B cell (primary cell): ENCODE results near the gene FLT3LG. TPM values are rescaled to one million over a fixed set of nuclear protein-coding genes. Genes with fewer than 3 reads are reported as not detected.

Experiments used
- ATAC-seq: fragments of 200-7000 bp; cut with Tn5 transposase; one replicate; pipeline ENCODE4 v1.10.0; 2021; ENCODE audit warnings: low read depth, mild to moderate bottlenecking, moderate number of reproducible peaks, moderate library complexity
- CTCF ChIA-PET: fragments of 350-600 bp; sonication (Branson Sonifier 250); formaldehyde crosslinking; loops from one replicate; lab custom pipeline; 2021; ENCODE audit warnings: antibody characterized with exemption, inconsistent platforms; lab: Charles Lee
- POLR2A ChIA-PET: fragments of 350-600 bp; sonication (Branson Sonifier 250); formaldehyde crosslinking; loops from one replicate; lab custom pipeline; 2021; ENCODE audit warnings: antibody characterized with exemption; lab: Charles Lee
- DNase-seq: peaks from one replicate; pipeline ENCODE4 v3.0.0; 2013
- H2AFZ ChIP-seq: 2 replicates; pipeline ENCODE4 v1.6.1; 2012; ENCODE audit warnings: mild to moderate bottlenecking, low read depth, low read length; ENCODE audit not compliant: insufficient read depth, poor library complexity, severe bottlenecking
- H3K27ac ChIP-seq, 2 donors: 1 replicate in 1 of 2; 2 replicates in 1 of 2; pipeline ENCODE4 v1.5.1; 2012 to 2013; ENCODE audit warnings: low read length in 2 of 2, mild to moderate bottlenecking in 2 of 2, moderate library complexity in 1 of 2
- H3K27me3 ChIP-seq, 4 experiments: fragments of 200-600 bp in 1 of 4; sonication (generic) in 1 of 4; replicated peaks in 1 of 4; 1 replicate in 2 of 4; 2 replicates in 2 of 4; pipeline versions ENCODE4 v1.6.1 to v1.7.0; 2013 to 2016; ENCODE audit warnings: low read length in 3 of 4, mild to moderate bottlenecking in 2 of 4, mixed read lengths in 1 of 4, moderate library complexity in 1 of 4; ENCODE audit not compliant: insufficient read depth in 4 of 4, control insufficient read depth in 3 of 4; ENCODE audit errors: control extremely low read depth in 1 of 4
- H3K36me3 ChIP-seq, 2 experiments: replicated peaks in 1 of 2; 1 replicate in 1 of 2; 2 replicates in 1 of 2; pipeline versions ENCODE4 v1.6.1 to v1.7.1; 2013; ENCODE audit warnings: low read length in 1 of 2; ENCODE audit not compliant: insufficient read depth in 2 of 2, control insufficient read depth in 1 of 2; ENCODE audit errors: control extremely low read depth in 1 of 2, extremely low read depth in 1 of 2
- H3K4me1 ChIP-seq, 2 donors: fragments of 200-600 bp in 1 of 2; sonication (generic) in 1 of 2; 1 replicate in 1 of 2; 2 replicates in 1 of 2; pipeline versions ENCODE4 v1.5.1 to v1.6.1; 2013 to 2017; ENCODE audit warnings: low read length in 2 of 2; ENCODE audit not compliant: control insufficient read depth in 2 of 2, insufficient read depth in 2 of 2
- H3K4me2 ChIP-seq: replicated peaks from 2 replicates; pipeline ENCODE3; 2012; ENCODE audit warnings: mild to moderate bottlenecking, low read depth, low read length; ENCODE audit not compliant: poor library complexity, severe bottlenecking
- H3K4me3 ChIP-seq, 5 experiments: fragments of 200-600 bp in 1 of 5; sonication (generic) in 1 of 5; 1 replicate in 3 of 5; 2 replicates in 2 of 5; pipeline versions ENCODE4 v1.5.1 to v1.7.0; 2011 to 2016; ENCODE audit warnings: low read length in 4 of 5, mild to moderate bottlenecking in 4 of 5, low read depth in 2 of 5, control low read depth in 1 of 5, moderate library complexity in 1 of 5; ENCODE audit not compliant: insufficient read depth in 1 of 5; ENCODE audit errors: control extremely low read depth in 1 of 5, extremely low read depth in 1 of 5
- H3K79me2 ChIP-seq: fragments of 200-600 bp; sonication (generic); one replicate; pipeline ENCODE4 v1.6.0; 2016; ENCODE audit warnings: low read length; ENCODE audit not compliant: control insufficient read depth, insufficient read depth
- H3K9ac ChIP-seq: fragments of 200-600 bp; sonication (generic); 2 replicates; pipeline ENCODE4 v1.6.1; 2017; ENCODE audit warnings: mild to moderate bottlenecking, low read length, moderate library complexity
- H3K9me3 ChIP-seq, 3 donors: one replicate each; pipeline versions ENCODE4 v1.6.1 to v1.7.1; 2013; ENCODE audit warnings: low read length in 2 of 3; ENCODE audit not compliant: control insufficient read depth in 2 of 3, insufficient read depth in 1 of 3; ENCODE audit errors: control extremely low read depth in 1 of 3
- H4K20me1 ChIP-seq: 2 replicates; pipeline ENCODE4 v1.6.0; 2012; ENCODE audit warnings: mild to moderate bottlenecking, low read length; ENCODE audit not compliant: insufficient read depth, control insufficient read depth, poor library complexity, severe bottlenecking
- H3K27ac Mint-ChIP-seq: one replicate; pipeline ENCODE4 v1.8.0; 2021; ENCODE audit warnings: mixed read lengths
- H3K27me3 Mint-ChIP-seq: one replicate; pipeline ENCODE4 v1.8.0; 2021; ENCODE audit warnings: mixed read lengths
- H3K4me1 Mint-ChIP-seq: one replicate; pipeline ENCODE4 v1.8.0; 2021; ENCODE audit warnings: mixed read lengths
- H3K4me3 Mint-ChIP-seq: one replicate; pipeline ENCODE4 v1.8.0; 2021; ENCODE audit warnings: mixed read lengths
- H3K9me3 Mint-ChIP-seq: one replicate; pipeline ENCODE4 v1.8.0; 2022; ENCODE audit warnings: mixed read lengths; ENCODE audit not compliant: insufficient read depth
- EZH2 ChIP-seq: IDR thresholded peaks from 2 replicates; pipeline ENCODE4 v1.6.1; 2012; ENCODE audit warnings: borderline replicate concordance, low read depth, mild to moderate bottlenecking, moderate library complexity, low read length; ENCODE audit not compliant: insufficient read depth, poor library complexity, severe bottlenecking
- WGBS: methylation state at CpG from one replicate; pipeline ENCODE4 v1.1.5; 2013; ENCODE audit warnings: missing lambda C conversion rate; ENCODE audit not compliant: insufficient coverage; 5-methylcytosine and 5-hydroxymethylcytosine counted together
- intact Hi-C: fragments of 100-400 bp; cut with micrococcal nuclease; formaldehyde crosslinking; loops from one replicate; pipeline ENCODE4 v1.10.0; 2022
- polyA plus RNA-seq: library from polyadenylated mRNA; depleted of rRNA; stranded (reverse); fragments of >200 nt; gene quantifications from 2 replicates; pipeline ENCODE4 v1.2.3, GENCODE V29; 2012
- total RNA-seq, 2 donors: library from RNA; stranded (reverse); fragments of 120-200 nt in 1 of 2; gene quantifications; 1 replicate in 1 of 2; 2 replicates in 1 of 2; pipeline versions ENCODE4 v1.2.3 to v1.2.4, GENCODE V29; 2013 to 2022
- TF ChIP-seq, protein P1 (sequence below): fragments of 200-600 bp; IDR thresholded peaks from one replicate; pipeline ENCODE4 v1.8.0; 2022; ENCODE audit warnings: antibody characterized with exemption, mild to moderate bottlenecking

The FLT3LG gene
- total and polyA plus RNA-seq, 2 donors (not counting 1 experiment from before 2014, with no cell fraction given) = 31.0 to 49.8 TPM

DNA sequence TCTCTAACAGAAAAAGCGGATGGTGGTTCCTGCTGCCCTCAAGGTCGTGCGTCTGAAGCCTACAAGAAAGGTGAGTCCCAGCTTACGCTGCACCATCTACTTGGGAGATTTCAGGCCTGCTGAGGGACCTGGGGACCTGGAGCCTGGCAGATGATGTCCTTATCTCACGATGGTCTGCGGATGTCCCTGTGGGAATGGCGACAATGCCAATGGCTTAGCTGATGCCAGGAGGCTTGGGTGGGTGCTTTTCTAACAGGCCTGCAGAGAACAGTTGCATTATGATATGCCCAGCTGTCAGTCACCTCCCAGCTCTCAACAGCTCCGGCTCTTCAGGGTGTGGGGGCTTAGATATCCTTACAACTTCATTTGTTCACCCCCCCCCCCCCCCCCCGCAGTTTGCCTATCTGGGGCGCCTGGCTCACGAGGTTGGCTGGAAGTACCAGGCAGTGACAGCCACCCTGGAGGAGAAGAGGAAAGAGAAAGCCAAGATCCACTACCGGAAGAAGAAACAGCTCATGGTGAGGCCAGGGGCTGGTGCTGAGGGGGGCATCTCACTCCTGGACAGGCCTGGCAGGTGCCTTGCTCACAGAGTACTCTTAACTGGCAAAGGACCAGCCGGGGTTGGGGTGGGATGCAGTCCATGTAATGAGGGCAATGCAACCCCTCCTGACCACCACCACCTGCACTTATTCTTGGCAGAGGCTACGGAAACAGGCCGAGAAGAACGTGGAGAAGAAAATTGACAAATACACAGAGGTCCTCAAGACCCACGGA lies 17.2 kb downstream of the FLT3LG start:
- ChIA-PET POLR2A (interaction anchor here (0.6 to 1.9 kb wide), 3 partner anchors 8 to 40 kb away, joined by 3 to 7 read pairs (median 5); no protein-coding TSS in a partner anchor), CTCF (no interaction called here)
- Mint-ChIP-seq H3K4me1 (peaks cover 58% of the 10 kb centered on the region), H3K27ac (peak overlapping the region; percentile 53), H3K9me3 (no peaks in the 10 kb centered on the region), H3K27me3 (no peaks in the 10 kb centered on the region), H3K4me3 (peak overlapping the region; percentile 10)
- Histone ChIP-seq H3K27ac (peak overlapping the region in 1 of 2 donors; percentile 11), H3K9ac (no peak overlapping the region), H3K9me3 (peaks cover 0 to 5% (median 0%) of the 10 kb centered on the region in 3 donors), H3K4me3 (no peak overlapping the region), H3K4me2 (no peak overlapping the region), H3K36me3 (peaks cover 10 to 44% of the 10 kb centered on the region in 2 experiments), H4K20me1 (peaks cover 45% of the 10 kb centered on the region), H3K4me1 (peaks cover 17 to 50% of the 10 kb centered on the region in 2 donors), H2AFZ (no peak overlapping the region), H3K79me2 (peaks cover 39% of the 10 kb centered on the region), H3K27me3 (no peaks in the 10 kb centered on the region)
- intact Hi-C loops = no loop called here
- 83% methylated on average over 9 of the region's 17 CpGs for WGBS
- ATAC-seq (no peak), DNase-seq (no peak)
- no peak for TF ChIP-seq EZH2
- TF ChIP-seq, protein P1, sequence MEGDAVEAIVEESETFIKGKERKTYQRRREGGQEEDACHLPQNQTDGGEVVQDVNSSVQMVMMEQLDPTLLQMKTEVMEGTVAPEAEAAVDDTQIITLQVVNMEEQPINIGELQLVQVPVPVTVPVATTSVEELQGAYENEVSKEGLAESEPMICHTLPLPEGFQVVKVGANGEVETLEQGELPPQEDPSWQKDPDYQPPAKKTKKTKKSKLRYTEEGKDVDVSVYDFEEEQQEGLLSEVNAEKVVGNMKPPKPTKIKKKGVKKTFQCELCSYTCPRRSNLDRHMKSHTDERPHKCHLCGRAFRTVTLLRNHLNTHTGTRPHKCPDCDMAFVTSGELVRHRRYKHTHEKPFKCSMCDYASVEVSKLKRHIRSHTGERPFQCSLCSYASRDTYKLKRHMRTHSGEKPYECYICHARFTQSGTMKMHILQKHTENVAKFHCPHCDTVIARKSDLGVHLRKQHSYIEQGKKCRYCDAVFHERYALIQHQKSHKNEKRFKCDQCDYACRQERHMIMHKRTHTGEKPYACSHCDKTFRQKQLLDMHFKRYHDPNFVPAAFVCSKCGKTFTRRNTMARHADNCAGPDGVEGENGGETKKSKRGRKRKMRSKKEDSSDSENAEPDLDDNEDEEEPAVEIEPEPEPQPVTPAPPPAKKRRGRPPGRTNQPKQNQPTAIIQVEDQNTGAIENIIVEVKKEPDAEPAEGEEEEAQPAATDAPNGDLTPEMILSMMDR = no peak
